GM12872 (cell line): ENCODE data around the gene NXF3.

ENCODE experiments used
- TF ChIP-seq, protein P1 (sequence below): IDR thresholded peaks from 3 replicates; pipeline ENCODE4 v1.5.1; 2011; ENCODE audit warnings: low read depth, mild to moderate bottlenecking, low read length, moderate library complexity; ENCODE audit not compliant: insufficient read depth

Gene NXF3

DNA sequence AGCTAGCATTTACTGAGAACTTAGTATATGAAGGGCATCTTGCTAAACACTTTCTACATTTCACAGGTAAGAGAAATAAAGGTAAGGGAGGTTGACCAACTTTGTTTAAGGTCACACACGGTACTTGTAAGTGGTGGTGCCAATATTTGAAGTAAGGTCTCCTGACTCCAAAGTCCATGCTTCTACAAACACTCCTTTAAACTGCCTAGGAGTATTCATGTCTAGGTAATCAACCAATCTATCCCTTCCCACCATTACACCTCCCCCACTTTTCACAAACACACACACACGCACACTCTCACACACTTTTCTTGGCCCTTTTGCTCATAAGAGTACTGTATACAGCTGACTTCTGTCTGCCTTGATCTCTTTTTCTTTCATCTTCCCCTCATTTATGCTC lies 36.0 kb downstream of the NXF3 start:
- TF ChIP-seq, protein P1, sequence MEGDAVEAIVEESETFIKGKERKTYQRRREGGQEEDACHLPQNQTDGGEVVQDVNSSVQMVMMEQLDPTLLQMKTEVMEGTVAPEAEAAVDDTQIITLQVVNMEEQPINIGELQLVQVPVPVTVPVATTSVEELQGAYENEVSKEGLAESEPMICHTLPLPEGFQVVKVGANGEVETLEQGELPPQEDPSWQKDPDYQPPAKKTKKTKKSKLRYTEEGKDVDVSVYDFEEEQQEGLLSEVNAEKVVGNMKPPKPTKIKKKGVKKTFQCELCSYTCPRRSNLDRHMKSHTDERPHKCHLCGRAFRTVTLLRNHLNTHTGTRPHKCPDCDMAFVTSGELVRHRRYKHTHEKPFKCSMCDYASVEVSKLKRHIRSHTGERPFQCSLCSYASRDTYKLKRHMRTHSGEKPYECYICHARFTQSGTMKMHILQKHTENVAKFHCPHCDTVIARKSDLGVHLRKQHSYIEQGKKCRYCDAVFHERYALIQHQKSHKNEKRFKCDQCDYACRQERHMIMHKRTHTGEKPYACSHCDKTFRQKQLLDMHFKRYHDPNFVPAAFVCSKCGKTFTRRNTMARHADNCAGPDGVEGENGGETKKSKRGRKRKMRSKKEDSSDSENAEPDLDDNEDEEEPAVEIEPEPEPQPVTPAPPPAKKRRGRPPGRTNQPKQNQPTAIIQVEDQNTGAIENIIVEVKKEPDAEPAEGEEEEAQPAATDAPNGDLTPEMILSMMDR: no peak

DNA sequence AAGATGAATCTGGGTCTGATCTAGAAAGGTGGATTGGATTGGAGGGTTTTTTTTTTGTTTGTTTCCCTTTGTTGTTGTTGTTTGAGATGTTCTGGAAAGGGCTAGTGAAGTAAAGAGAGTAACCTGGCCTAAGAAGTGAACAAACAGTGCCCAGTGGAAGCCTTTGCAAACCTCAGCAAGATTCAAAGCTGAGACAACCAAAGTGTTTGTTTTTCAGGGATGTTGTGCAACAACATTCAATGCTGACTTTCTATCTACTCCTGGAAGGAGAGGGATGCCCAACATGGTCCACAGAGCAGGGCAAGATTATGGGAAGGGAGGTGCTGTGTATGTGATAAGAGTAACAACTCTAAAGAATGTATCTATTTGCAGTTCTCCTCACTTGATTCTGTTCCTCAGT lies 40.3 kb downstream of the NXF3 start:
- TF ChIP-seq, protein P1: no peak

DNA sequence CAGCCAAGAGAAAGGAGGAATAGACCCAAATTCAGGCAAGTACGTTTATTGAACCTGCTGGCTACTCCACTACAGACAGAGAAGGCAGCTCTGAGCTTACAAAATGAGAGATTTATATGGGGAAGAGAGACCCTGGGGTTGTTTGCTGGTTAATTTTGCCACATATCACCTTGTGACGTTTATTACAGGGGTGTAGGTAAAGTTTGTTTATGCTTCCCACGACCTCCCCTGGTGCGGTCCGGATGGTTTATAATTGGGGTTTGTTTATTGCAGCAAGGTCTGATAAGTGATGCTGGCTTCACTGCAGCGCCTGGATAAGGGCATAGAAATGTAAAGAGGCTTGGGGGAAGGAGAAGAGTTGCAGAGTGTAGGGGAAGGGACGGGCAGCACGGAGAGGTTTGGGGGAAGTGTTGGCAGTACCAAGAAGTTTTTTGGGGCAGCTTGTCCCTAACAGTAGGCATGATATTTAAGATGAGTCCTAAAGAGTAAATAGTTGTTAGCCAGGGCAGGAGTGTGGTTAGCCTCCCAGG lies 41.6 kb downstream of the NXF3 start:
- TF ChIP-seq, protein P1: no peak
